ENCODE data around the gene ADIPOQ.
"Not testable (repeated sequence)": the region's sequence is repeated elsewhere in the genome, so short reads cannot be mapped to it uniquely, and the experiment has no call there.

The ADIPOQ gene

GRCh38 chr3:186873796-186874195 lies 31.3 kb downstream of the ADIPOQ start:
- not testable (repeated sequence) for DNase-seq

- DNase-seq = not testable (repeated sequence)
These were observed 31.7 kb downstream of the ADIPOQ start for GRCh38 chr3:186874216-186874615.

GRCh38 chr3:186874841-186875240 lies 32.3 kb downstream of the ADIPOQ start:
- DNase-seq = not testable (repeated sequence)

GRCh38 chr3:186875708-186876107 lies 33.2 kb downstream of the ADIPOQ start:
- DNase-seq = no peak

GRCh38 chr3:186879781-186880180 lies 37.3 kb downstream of the ADIPOQ start:
- DNase-seq = no peak

GRCh38 chr3:186880406-186880805 lies 37.9 kb downstream of the ADIPOQ start:
- DNase-seq = no peak

GRCh38 chr3:186882150-186882524 lies 39.6 kb downstream of the ADIPOQ start:
- no peak for DNase-seq

- DNase-seq = no peak
These were observed 40.6 kb downstream of the ADIPOQ start for GRCh38 chr3:186882881-186883685.

GRCh38 chr3:186883686-186884058 lies 41.2 kb downstream of the ADIPOQ start:
- no peak for DNase-seq

- not testable (repeated sequence) for DNase-seq
These were observed 42.4 kb downstream of the ADIPOQ start for GRCh38 chr3:186884868-186885267.

GRCh38 chr3:186886202-186886981 lies 43.9 kb downstream of the ADIPOQ start:
- DNase-seq = no peak

- not testable (repeated sequence) for DNase-seq
These were observed 45.0 kb downstream of the ADIPOQ start for GRCh38 chr3:186887507-186887938.

- DNase-seq = no peak
These were observed 46.1 kb downstream of the ADIPOQ start for GRCh38 chr3:186888569-186888968.

- not testable (repeated sequence) for DNase-seq
These were observed 47.2 kb downstream of the ADIPOQ start for GRCh38 chr3:186889698-186890097.

- DNase-seq = no peak
These were observed 48.4 kb downstream of the ADIPOQ start for GRCh38 chr3:186890911-186891310.

GRCh38 chr3:186893071-186893470 lies 50.6 kb downstream of the ADIPOQ start:
- not testable (repeated sequence) for DNase-seq

- DNase-seq = no peak
These were observed 52.9 kb downstream of the ADIPOQ start for GRCh38 chr3:186895406-186895805.

GRCh38 chr3:186896006-186896405 lies 53.5 kb downstream of the ADIPOQ start:
- DNase-seq = no peak

- DNase-seq = no peak
These were observed 54.4 kb downstream of the ADIPOQ start for GRCh38 chr3:186896875-186897274.

- DNase-seq = no peak
These were observed 58.7 kb downstream of the ADIPOQ start for GRCh38 chr3:186901135-186901734.

GRCh38 chr3:186902154-186902553 lies 59.6 kb downstream of the ADIPOQ start:
- no peak for DNase-seq

- DNase-seq = no peak
These were observed 60.2 kb downstream of the ADIPOQ start for GRCh38 chr3:186902713-186903112.

- not testable (repeated sequence) for DNase-seq
These were observed 61.2 kb downstream of the ADIPOQ start for GRCh38 chr3:186903676-186904075.

- DNase-seq = not testable (repeated sequence)
These were observed 64.6 kb downstream of the ADIPOQ start for GRCh38 chr3:186907075-186907474.
